GM21529 (cell line): ENCODE measurements around the gene CSNK1G1.
A peak's percentile ranks its signal among the peaks of the same experiment; 100 is the strongest.
"Not testable (repeated sequence)": the region's sequence is repeated elsewhere in the genome, so short reads cannot be mapped to it uniquely, and the experiment has no call there.

Experiments
- ATAC-seq: cut with Tn5 transposase; IDR thresholded peaks from one replicate; pipeline ENCODE4 v1.9.1; 2021; ENCODE audit not compliant: unreplicated experiment

Gene CSNK1G1

GRCh38 chr15:64355944-64356709, at the start of gene CSNK1G1:
CSNK1G1 (minus strand) TSS chr15:64356173; CDS start chr15:64300499, 55,674 bp downstream.
- ATAC-seq: peak; percentile 98

- no peak for ATAC-seq
These were observed 44.6 kb upstream of the CSNK1G1 start for GRCh38 chr15:64400583-64400982.

- ATAC-seq: no peak
These were observed 42.6 kb upstream of the CSNK1G1 start for GRCh38 chr15:64398575-64398974.

GRCh38 chr15:64396789-64397188, 40.8 kb upstream of the CSNK1G1 start:
- no peak for ATAC-seq

- not testable (repeated sequence) for ATAC-seq
These were observed 36.5 kb upstream of the CSNK1G1 start for GRCh38 chr15:64392471-64392870.

DNA sequence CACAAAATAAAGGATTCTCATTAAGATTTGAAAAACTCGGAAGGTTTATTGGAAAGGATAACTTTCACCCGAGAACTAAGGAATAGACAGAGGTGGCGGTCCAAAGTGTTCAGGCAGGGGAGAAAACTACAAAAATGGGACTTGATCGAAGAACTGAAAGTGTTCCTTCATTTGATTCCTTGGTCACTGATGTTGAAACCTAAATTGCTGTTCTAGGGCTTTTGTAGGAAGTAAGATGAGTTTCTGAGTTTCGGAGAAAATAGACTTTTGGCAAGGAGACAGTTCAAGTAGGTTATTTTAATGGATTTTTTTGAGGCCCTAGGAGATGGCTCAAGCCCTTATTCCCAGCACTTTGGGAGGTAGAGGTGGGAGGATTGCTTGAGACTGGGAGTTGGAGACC, 33.1 kb upstream of the CSNK1G1 start:
- ATAC-seq: no peak

DNA sequence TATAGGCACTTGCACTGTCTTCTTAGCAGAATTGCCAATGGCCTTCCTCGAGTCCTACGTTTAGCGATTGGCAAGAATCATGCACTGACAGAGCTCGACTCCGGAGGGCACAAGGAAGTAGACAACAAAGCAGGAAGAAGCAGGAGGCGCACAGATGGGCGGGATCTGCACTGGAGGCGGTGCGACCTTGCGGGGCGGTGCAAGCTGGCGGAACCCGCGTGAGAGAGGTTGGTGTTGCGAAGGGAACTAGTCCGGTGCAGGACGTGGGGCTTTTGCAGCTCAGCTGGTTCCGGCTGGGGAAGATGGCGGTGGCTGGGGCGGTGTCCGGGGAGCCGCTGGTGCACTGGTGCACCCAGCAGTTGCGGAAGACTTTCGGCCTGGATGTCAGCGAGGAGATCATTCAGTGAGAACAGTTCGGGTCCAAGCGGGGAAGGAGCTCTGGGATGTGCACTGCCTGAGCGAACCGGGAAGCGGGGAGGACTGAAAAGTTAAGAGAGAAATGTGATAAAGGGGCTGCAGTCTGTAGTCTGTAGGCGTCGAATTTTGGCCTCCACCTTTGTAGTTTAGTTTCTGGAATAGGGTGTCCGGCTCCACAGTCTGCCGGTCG, 31.7 kb upstream of the CSNK1G1 start, which contains the start of gene TRIP4:
TSS of gene TRIP4 (plus strand) at position 275 of the 607 bp plus-strand sequence. CDS start at position 303, 28 bp downstream.
- peak; percentile 98 for ATAC-seq

DNA sequence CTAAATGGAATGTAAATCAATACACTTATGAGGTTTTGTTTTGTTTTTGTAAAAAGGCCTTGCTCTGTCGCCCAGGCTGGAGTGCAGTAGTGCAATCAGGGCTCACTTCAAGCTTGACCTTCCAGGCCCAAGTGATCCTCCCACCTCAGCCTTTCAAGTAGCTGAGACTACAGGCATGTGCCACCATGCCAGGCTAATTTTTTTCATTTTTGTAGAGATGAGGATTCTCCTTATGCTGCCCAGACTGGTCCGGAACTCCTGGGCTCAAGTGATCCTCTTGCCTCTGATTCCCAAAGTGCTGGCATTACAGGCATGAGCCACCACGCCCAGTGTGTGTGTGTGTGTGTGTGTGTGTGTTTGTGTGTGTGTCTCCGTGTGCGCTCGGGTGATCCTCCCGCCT, 30.3 kb upstream of the CSNK1G1 start:
- no peak for ATAC-seq

DNA sequence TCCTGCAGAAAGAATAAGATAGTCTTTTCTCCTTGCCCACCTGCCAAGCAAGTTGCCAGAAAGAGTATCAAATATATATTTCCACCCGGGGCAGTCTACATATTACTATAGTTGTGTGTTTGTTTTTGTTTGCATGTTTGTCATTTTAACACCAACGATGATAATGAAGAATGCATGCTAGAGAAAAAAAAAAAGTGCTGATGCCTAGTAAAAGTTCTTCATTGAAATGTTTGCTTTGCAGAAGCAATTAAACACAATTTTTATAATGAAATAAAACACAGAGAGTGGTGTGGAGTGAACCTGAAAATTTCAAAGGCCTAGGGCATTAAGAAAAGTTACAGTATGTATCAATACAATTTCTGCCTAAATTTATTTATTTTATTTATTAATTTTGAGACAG, 27.8 kb upstream of the CSNK1G1 start:
- ATAC-seq: no peak

GRCh38 chr15:64381000-64381751, 25.2 kb upstream of the CSNK1G1 start, which contains the start of gene PCLAF:
PCLAF (minus strand) TSS chr15:64381441; CDS start chr15:64381371, 70 bp downstream.
- ATAC-seq: peak; percentile 97

GRCh38 chr15:64380130-64380870, 24.3 kb upstream of the CSNK1G1 start:
- ATAC-seq: not testable (repeated sequence)

GRCh38 chr15:64379216-64379960, 23.4 kb upstream of the CSNK1G1 start:
- ATAC-seq: no peak

- ATAC-seq: no peak
These were observed 17.4 kb upstream of the CSNK1G1 start for GRCh38 chr15:64373360-64373759.

- ATAC-seq: not testable (repeated sequence)
These were observed 15.4 kb upstream of the CSNK1G1 start for GRCh38 chr15:64371383-64371782.

DNA sequence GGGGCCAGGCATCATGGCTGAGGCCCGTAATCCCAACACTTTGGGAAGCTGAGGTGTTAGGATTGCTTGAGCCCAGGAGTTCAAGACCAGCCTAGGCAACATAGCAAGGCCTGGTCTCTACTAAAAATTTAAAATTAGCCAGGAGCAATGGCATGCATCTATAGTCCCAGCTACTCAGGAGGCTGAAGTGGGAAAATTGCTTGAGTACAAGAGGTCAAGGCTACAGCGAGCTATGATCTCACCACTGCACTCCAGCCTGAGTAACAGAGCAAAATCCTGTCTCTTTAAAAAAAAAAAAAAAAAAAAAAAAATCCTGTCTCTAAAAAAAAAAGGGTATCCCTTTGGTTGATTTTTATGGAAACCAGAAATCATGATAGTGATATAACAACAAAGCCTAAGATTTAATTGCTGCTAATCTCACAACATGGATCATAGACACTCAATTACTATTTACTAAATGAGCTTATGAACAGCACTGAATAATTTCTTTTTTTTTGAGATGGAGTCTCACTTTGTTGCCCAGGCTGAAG, 13.2 kb upstream of the CSNK1G1 start:
- ATAC-seq: no peak

GRCh38 chr15:64361259-64361658, 5.3 kb upstream of the CSNK1G1 start:
- no peak for ATAC-seq

GRCh38 chr15:64356710-64357040, 702 bp upstream of the CSNK1G1 start:
- ATAC-seq: no peak

GRCh38 chr15:64355348-64355943, 527 bp downstream of the CSNK1G1 start:
- peak; percentile 24 for ATAC-seq

DNA sequence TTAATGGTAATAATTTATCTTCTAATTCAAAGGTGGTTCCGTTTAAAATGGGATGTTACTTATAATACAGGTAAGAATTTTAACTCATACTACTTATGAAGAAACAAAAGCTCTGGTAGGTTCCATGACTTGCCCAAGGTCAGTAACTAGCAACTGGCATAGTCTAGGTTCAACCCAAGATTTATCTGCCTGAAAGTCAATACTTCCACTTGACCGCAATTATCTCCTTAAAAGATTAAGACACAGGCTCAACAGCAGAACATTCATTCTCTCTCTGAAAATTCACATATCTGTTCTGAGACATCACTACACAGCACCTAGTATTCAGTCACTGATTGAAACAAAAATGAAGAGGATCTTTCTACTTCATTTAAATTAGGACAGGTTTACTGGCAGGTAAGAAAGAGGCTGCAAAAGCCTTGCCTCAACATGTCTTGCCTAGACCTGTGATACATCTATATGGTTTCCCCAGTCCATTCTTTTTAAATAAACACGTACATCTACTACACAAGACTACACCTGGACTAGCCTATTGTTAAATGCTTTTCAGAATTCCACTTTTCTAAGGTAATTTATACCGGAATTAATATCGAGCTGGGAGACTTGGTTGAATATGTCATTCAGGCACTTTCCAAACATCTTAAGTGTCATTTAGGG, 1.2 kb downstream of the CSNK1G1 start:
- no peak for ATAC-seq
